ENCODE data around the gene TMEM135.

The TMEM135 gene

GRCh38 chr11:87353771-87354345, 316.1 kb downstream of the TMEM135 start:
- no peak for DNase-seq (ENCODE audit: low read depth)

GRCh38 chr11:87355596-87355995, 317.9 kb downstream of the TMEM135 start:
- no peak for DNase-seq (ENCODE audit: low read depth)

DNA sequence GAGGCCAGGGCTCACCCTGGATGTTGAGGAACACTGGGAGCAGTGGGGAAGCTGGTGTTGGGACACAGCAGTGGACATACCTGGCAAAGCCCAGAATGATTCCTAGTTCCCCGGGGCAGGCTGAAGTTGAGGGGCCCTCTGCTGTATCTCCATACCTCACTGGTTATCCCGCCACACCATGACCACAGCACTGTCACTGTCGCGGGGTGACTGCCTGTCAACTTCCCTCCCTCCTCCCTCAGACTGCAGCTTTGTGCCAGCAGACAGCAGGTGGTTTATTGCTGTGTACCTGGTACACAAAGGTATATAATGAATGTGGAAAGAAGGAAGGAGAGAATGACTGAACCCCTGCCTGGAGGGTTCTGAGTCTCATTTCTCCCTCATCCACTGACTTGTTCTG, 318.7 kb downstream of the TMEM135 start:
- no peak for DNase-seq (ENCODE audit: low read depth)

DNA sequence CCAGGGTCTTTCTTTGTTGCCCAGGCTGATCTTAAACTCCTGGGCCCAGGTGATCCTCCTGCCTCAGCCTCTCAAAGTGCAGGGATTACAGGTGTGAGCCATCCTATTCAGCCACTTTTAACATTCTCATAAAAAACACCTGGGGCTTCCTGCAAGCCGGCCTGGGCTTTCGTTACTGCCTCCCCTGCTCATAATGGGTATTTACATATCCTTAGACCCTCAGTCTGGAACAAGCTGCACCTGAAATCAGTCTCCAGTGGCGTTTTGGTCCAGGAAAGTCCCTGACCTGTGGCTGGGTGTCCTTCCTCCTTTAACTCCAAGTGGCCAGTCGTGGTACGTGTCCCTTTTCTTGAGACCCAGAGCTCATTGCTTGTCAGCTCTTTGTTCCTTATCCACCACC, 320.7 kb downstream of the TMEM135 start:
- DNase-seq (ENCODE audit: low read depth) = no peak

DNA sequence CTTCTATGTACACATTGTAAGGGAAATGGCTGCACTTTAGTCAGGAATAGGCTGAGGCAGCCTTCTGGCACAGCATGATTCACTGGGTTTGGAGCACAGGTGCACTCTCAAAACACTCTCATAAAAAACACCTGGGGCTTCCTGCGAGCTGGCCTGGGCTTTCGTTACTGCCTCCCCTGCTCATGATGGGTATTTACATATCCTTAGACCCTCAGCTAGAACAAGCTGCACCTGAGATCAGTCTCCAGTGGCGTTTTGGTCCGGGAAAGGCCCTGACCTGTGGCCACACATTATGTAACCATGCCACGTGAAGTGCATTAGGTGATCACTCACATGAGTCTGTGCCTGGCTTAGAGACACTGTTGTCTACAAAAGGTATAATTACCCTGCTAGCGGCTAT, 321.7 kb downstream of the TMEM135 start:
- DNase-seq (ENCODE audit: low read depth) = no peak

- DNase-seq (ENCODE audit: low read depth) = no peak
Observed at GRCh38 chr11:87361891-87362290, 324.2 kb downstream of the TMEM135 start.

GRCh38 chr11:87366346-87366745, 328.6 kb downstream of the TMEM135 start:
- no peak for DNase-seq (ENCODE audit: low read depth)

- DNase-seq (ENCODE audit: low read depth) = no peak
Observed at GRCh38 chr11:87366763-87367405, 329.1 kb downstream of the TMEM135 start.

- no peak for DNase-seq (ENCODE audit: low read depth)
Observed at GRCh38 chr11:87368151-87368550, 330.4 kb downstream of the TMEM135 start.

DNA sequence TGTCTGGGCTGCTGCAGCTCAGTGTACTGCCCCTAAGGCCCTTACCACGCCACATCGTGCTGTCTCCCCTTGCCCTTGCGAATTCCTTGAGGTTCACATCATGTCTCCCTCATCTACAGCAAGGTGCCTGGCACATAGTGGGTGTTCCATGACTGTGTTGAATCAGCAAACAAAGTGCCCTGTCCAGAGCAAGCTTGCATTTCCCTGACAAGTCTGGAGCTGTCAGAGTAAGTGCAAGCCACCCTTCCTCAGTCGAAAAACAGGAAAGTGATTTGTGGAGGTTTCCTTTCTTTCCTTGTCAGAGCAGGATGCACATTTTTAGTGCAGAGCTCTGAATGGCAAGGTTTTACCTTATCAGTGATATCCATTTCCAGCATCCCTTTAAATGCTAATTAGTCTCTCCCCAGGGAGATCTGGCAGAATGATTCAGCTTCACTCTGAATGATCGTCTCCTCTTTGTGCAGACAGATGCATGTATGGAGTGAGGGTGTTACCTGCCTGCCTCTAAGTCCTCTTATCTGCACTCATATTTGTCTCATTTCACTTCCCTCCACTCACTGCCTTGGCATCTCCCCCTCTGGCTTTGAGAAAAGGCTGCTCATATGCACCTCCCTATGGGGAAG, 331.2 kb downstream of the TMEM135 start:
- no peak for DNase-seq (ENCODE audit: low read depth)

GRCh38 chr11:87369888-87370287, 332.2 kb downstream of the TMEM135 start:
- no peak for DNase-seq (ENCODE audit: low read depth)

GRCh38 chr11:87372065-87372464, 334.3 kb downstream of the TMEM135 start:
- no peak for DNase-seq (ENCODE audit: low read depth)
